ENCODE measurements around the gene SELENOP. TPM values are rescaled to one million over a fixed set of nuclear protein-coding genes. Genes with fewer than 3 reads are reported as not detected.

The SELENOP gene
- total RNA-seq, 1 donor from 2014 or later, result 85.3 TPM

DNA sequence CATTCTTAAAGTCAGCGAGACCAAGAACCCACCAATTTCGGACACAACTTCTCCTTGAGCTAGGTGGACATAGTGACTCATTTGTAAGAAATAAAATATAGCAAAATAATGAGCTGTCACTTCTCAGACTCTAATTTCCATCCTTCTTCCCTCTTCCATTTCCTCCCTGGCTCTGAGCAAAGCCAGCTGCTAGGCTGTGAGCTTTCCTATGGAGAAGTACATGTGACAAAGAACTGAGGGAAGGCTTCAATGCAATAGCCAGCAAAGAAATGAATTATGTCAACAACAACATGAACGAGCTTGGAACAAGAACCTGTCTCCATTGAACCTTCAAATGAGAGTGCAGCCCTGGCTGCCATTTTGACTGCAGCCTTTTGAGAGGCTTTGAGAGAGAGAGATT is 25.9 kb upstream of the SELENOP start:
- TF ChIP-seq, protein P1, sequence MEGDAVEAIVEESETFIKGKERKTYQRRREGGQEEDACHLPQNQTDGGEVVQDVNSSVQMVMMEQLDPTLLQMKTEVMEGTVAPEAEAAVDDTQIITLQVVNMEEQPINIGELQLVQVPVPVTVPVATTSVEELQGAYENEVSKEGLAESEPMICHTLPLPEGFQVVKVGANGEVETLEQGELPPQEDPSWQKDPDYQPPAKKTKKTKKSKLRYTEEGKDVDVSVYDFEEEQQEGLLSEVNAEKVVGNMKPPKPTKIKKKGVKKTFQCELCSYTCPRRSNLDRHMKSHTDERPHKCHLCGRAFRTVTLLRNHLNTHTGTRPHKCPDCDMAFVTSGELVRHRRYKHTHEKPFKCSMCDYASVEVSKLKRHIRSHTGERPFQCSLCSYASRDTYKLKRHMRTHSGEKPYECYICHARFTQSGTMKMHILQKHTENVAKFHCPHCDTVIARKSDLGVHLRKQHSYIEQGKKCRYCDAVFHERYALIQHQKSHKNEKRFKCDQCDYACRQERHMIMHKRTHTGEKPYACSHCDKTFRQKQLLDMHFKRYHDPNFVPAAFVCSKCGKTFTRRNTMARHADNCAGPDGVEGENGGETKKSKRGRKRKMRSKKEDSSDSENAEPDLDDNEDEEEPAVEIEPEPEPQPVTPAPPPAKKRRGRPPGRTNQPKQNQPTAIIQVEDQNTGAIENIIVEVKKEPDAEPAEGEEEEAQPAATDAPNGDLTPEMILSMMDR (IDR thresholded peaks at IDR 0.05; ENCODE audit: unreplicated experiment), result no peak
- Mint-ChIP-seq H3K27ac (no peak overlapping the region), H3K9me3 (ENCODE audit: low read depth) (peaks cover 22% of the 10 kb centered on the region), H3K36me3 (ENCODE audit: insufficient read depth) (no peaks in the 10 kb centered on the region), H3K4me3 (ENCODE audit: low read depth) (no peak overlapping the region), H3K27me3 (no peaks in the 10 kb centered on the region), H3K4me1 (ENCODE audit: low read depth) (no peaks in the 10 kb centered on the region)
- DNase-seq (ENCODE audit: low spot score, unreplicated experiment), result no peak

DNA sequence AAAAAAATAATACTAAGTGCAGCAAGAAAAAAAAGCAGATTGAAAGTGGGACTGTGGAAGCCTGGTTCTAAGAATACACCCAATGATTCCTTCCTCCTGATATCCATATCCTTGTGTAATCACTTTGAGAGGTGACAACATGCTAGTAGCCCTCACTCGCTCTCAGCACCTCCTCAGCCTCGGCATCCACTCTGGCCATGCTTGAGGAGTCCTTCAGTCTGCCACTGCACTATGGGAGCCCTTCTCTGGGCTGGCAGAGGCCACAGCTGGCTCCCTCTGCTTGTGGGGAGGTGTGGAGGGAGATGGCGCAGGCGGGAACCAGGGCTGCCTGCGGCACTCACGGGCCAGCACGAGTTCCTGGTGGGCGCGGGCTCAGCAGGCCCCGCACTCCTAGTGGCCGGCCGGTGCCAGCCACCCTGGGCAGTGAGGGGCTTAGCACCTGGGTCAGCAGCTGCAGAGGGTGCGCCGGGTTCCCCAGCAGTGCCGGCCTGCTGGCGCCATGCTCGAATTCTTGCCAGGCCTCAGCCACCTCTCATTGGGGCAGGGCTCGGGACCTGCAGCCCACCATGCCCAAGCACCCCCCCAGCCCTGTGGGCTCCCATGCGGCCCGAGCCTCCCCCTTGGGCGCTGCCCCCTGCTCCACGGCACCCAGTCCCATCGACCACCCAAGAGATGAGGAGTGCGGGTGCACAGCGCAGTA is 24.5 kb upstream of the SELENOP start:
- Mint-ChIP-seq H3K9me3 (ENCODE audit: low read depth) (peaks cover 22% of the 10 kb centered on the region), H3K4me3 (ENCODE audit: low read depth) (no peak overlapping the region), H3K27ac (no peak overlapping the region), H3K36me3 (ENCODE audit: insufficient read depth) (no peaks in the 10 kb centered on the region), H3K4me1 (ENCODE audit: low read depth) (no peaks in the 10 kb centered on the region), H3K27me3 (no peaks in the 10 kb centered on the region)
- TF ChIP-seq, protein P1 (IDR thresholded peaks at IDR 0.05; ENCODE audit: unreplicated experiment), result no peak
- no peak for DNase-seq (ENCODE audit: low spot score, unreplicated experiment)

DNA sequence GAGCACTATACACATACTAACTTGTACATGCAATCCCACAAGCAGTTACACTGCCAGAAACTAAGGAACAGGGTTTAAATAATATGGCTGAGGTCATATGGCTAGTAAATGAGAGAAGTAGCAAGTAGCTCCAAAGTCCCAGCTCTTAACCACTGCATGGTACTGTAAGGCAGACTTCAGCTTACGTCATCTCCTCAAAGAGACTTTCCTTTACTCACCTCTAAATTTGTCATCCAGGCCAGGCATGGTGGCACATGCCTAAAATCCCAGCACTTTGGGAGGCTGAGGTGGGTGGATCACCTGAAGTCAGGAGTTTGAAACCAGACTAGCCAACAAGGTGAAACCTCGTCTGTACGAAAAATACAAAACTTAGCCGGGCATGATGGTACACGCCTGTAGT is 20.4 kb upstream of the SELENOP start:
- H3K4me1 Mint-ChIP-seq (ENCODE audit: low read depth), result no peaks in the 10 kb centered on the region
- DNase-seq (ENCODE audit: low spot score, unreplicated experiment), result no peak
- no peak overlapping the region for H3K4me3 Mint-ChIP-seq (ENCODE audit: low read depth)
- no peak overlapping the region for H3K27ac Mint-ChIP-seq
- H3K9me3 Mint-ChIP-seq (ENCODE audit: low read depth), result peaks cover 20% of the 10 kb centered on the region
- no peaks in the 10 kb centered on the region for H3K36me3 Mint-ChIP-seq (ENCODE audit: insufficient read depth)
- TF ChIP-seq, protein P1 (IDR thresholded peaks at IDR 0.05; ENCODE audit: unreplicated experiment), result no peak
- no peaks in the 10 kb centered on the region for H3K27me3 Mint-ChIP-seq

DNA sequence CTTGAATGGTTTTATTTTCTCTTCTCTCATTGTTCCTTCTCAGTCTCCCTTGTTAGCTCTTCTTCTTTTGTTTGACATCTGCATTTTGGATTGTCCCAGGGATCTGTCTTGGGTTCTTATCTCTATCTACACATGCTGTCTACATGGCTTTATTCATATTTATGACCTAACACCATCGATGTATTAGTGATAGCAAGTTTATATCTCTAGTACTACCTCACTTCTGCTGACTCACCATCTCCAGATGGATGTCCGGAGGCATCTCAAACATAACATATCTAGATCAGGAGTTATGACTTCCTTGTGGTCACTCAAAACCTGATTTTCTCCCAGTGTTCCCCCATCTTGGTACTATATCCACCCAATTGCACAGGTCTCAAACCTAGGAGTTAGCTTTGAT is 19.2 kb upstream of the SELENOP start:
- H3K4me1 Mint-ChIP-seq (ENCODE audit: low read depth), result no peaks in the 10 kb centered on the region
- no peaks in the 10 kb centered on the region for H3K27me3 Mint-ChIP-seq
- H3K4me3 Mint-ChIP-seq (ENCODE audit: low read depth), result no peak overlapping the region
- H3K9me3 Mint-ChIP-seq (ENCODE audit: low read depth), result peaks cover 20% of the 10 kb centered on the region
- no peak overlapping the region for H3K27ac Mint-ChIP-seq
- H3K36me3 Mint-ChIP-seq (ENCODE audit: insufficient read depth), result no peaks in the 10 kb centered on the region
- TF ChIP-seq, protein P1 (IDR thresholded peaks at IDR 0.05; ENCODE audit: unreplicated experiment), result no peak
- DNase-seq (ENCODE audit: low spot score, unreplicated experiment), result no peak

DNA sequence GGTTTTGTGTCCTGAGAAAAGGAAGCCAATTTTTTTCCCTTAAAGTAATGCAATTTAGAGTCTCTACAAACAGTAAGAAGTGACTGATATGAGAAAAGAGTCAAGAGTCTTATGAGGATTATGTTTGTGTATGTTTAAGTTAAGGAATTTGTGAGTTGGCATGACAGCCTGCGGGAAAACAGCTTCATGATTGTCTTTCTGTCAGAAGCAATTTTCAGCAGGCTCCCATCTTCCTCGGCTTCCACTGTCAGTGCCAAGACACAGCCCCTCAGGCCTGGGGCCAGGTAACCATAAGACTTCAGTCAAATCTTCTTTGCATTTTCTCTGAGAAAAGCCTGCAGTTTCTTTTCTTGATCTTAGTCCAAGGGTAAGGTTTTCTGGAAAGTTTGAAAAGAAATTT is 17.0 kb upstream of the SELENOP start:
- peaks cover 3% of the 10 kb centered on the region for H3K9me3 Mint-ChIP-seq (ENCODE audit: low read depth)
- DNase-seq (ENCODE audit: low spot score, unreplicated experiment), result no peak
- H3K27ac Mint-ChIP-seq, result no peak overlapping the region
- H3K4me3 Mint-ChIP-seq (ENCODE audit: low read depth), result no peak overlapping the region
- H3K36me3 Mint-ChIP-seq (ENCODE audit: insufficient read depth), result no peaks in the 10 kb centered on the region
- H3K4me1 Mint-ChIP-seq (ENCODE audit: low read depth), result peaks cover 3% of the 10 kb centered on the region
- TF ChIP-seq, protein P1 (IDR thresholded peaks at IDR 0.05; ENCODE audit: unreplicated experiment), result no peak
- no peaks in the 10 kb centered on the region for H3K27me3 Mint-ChIP-seq
